ENCODE data around the gene THPO.
A peak's percentile ranks its signal among the peaks of the same experiment; 100 is the strongest.

THPO gene

DNA sequence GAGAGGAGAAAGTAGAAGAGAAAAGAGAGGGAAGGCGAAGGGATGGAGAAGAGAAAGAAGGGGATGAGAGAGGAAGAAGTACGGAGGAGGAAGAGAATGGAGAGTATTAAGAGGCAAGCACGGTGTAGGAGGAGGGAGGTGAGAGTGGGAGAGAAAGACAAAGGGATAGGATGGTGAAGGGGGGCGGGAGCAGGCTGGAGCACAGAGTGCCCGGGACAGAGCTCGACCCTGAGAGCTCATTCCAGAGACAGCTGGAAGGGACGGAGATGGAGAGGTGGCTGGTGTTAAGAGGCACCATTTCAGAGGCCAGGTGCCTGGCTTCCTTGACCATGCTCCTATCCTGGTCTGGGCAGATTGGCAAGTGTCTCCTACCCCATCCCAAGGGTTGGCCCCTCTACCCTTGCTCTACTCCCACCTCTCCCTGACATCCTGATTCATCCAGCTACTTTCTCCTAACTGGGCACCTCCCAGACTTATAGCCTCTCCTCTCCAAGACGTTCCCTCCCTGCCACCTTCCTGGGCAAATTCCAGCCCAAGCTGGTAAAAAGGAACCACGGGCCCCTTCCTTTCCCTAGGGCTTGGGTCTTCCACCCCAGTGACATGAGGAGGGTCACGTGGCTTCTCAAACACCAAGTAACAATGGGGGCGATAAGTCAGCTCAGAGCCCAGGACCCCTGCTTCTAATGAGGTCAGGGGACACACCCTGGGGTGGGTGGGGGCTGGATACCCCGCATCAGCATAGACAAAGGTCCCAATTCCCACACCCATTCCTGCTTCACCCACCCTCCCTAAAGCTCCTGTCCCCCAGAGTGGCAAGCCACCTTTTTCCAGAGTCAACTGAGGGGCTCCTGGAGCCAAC is 17.7 kb downstream of the THPO start:
- peak overlapping the region in 3 of 7 experiments; percentile 74 to 92 (median 87) for H3K4me3 ChIP-seq (ENCODE audit: control insufficient read depth in 1 of 7, extremely low read depth in 1 of 7, insufficient read depth in 4 of 7, low read depth in 2 of 7, low read length in 6 of 7)
- H3K9me3 ChIP-seq (ENCODE audit: control extremely low read depth in 1 of 5, control insufficient read depth in 4 of 5, insufficient read depth in 2 of 5, low read depth in 1 of 5, low read length in 4 of 5), result no peaks in the 10 kb centered on the region
- ChIA-PET POLR2A (no interaction called here), CTCF (interaction anchor here (0.5 to 3.3 kb wide), 7 partner anchors 8 to 341 kb away, joined by 3 to 13 read pairs (median 4); no protein-coding TSS in a partner anchor)
- H3K27ac ChIP-seq (ENCODE audit: insufficient read depth in 1 of 2, low read depth in 1 of 2, low read length in 2 of 2, poor library complexity in 1 of 2, severe bottlenecking in 2 of 2), result no peak overlapping the region
- peaks cover 0 to 3% (median 0%) of the 10 kb centered on the region in 5 experiments for H3K27me3 ChIP-seq (replicated peaks in 2 of 5; ENCODE audit: control insufficient read depth in 4 of 5, insufficient read depth in 5 of 5, low read length in 4 of 5)
- peaks cover 0 to 33% (median 31%) of the 10 kb centered on the region in 4 experiments for H3K4me1 ChIP-seq (ENCODE audit: control extremely low read depth in 1 of 4, control insufficient read depth in 4 of 4, insufficient read depth in 4 of 4, low read length in 3 of 4)
- 89% methylated on average over 10 of the region's 12 CpGs for WGBS (ENCODE audit: insufficient coverage)
- DNase-seq, result no peak
- H3K36me3 ChIP-seq (ENCODE audit: control insufficient read depth in 4 of 4, insufficient read depth in 4 of 4, low read length in 3 of 4), result peaks cover 0 to 9% (median 5%) of the 10 kb centered on the region in 4 experiments

DNA sequence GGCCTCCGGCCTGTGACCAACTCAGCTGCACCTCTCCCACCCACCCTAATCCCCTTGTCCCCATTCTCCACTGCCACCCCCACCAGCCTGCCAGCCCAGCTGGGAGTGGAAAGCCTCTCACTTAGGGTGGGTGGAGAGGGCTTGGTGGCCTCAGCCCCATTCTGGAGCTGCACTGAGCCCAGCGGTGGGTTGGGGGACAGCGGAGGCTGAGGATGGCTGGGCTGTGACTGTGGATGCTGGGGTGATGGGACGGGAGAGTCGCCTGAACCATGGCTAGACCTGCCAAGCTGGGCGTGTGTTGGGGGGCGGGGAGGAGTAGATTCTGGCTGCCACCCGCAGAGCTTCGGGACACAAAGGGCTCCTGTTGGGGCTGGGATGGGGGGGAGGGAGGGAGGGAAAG is 18.4 kb downstream of the THPO start:
- Histone ChIP-seq H3K27me3 (replicated peaks in 2 of 5; ENCODE audit: control insufficient read depth in 4 of 5, insufficient read depth in 5 of 5, low read length in 4 of 5) (peaks cover 0 to 3% (median 0%) of the 10 kb centered on the region in 5 experiments), H3K4me3 (ENCODE audit: control insufficient read depth in 1 of 7, extremely low read depth in 1 of 7, insufficient read depth in 4 of 7, low read depth in 2 of 7, low read length in 6 of 7) (no peak overlapping the region), H3K27ac (ENCODE audit: insufficient read depth in 1 of 2, low read depth in 1 of 2, low read length in 2 of 2, poor library complexity in 1 of 2, severe bottlenecking in 2 of 2) (no peak overlapping the region), H3K36me3 (ENCODE audit: control insufficient read depth in 4 of 4, insufficient read depth in 4 of 4, low read length in 3 of 4) (peaks cover 0 to 3% (median 2%) of the 10 kb centered on the region in 4 experiments), H3K9me3 (ENCODE audit: control extremely low read depth in 1 of 5, control insufficient read depth in 4 of 5, insufficient read depth in 2 of 5, low read depth in 1 of 5, low read length in 4 of 5) (no peaks in the 10 kb centered on the region), H3K4me1 (ENCODE audit: control extremely low read depth in 1 of 4, control insufficient read depth in 4 of 4, insufficient read depth in 4 of 4, low read length in 3 of 4) (peaks cover 0 to 33% (median 29%) of the 10 kb centered on the region in 4 experiments)
- 92% methylated on average over 7 of the region's 9 CpGs for WGBS (ENCODE audit: insufficient coverage)
- CTCF ChIA-PET, result interaction anchor here (0.5 to 3.3 kb wide), 6 partner anchors 9 to 806 kb away, joined by 3 to 13 read pairs (median 4); no protein-coding TSS in a partner anchor
- no peak for DNase-seq
- POLR2A ChIA-PET, result no interaction called here

DNA sequence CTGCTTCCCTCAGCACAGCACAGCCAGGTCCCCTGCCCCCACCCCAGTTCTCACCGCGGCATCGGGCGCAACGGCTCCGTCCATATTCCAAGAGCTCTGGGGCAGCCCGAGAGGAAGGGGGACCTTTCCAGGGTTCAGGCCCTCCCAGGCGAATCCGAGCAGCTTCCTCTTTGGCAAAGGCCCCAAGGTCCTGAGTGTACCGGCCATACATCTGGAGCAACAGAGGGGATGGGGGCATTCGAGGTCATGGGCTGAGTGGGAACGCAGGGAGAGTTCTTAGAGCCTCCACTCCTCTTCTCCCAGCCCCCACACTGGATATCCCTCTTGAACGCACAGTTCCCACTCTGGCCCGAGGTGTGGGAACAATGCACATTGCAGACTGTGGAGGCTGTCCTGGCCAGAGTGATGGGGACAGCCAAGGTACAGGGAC is 19.1 kb downstream of the THPO start:
- Histone ChIP-seq H3K27me3 (replicated peaks in 2 of 5; ENCODE audit: control insufficient read depth in 4 of 5, insufficient read depth in 5 of 5, low read length in 4 of 5) (peaks cover 0 to 3% (median 0%) of the 10 kb centered on the region in 5 experiments), H3K4me3 (ENCODE audit: control insufficient read depth in 1 of 7, extremely low read depth in 1 of 7, insufficient read depth in 4 of 7, low read depth in 2 of 7, low read length in 6 of 7) (no peak overlapping the region), H3K4me1 (ENCODE audit: control extremely low read depth in 1 of 4, control insufficient read depth in 4 of 4, insufficient read depth in 4 of 4, low read length in 3 of 4) (peaks cover 0 to 29% (median 24%) of the 10 kb centered on the region in 4 experiments), H3K9me3 (ENCODE audit: control extremely low read depth in 1 of 5, control insufficient read depth in 4 of 5, insufficient read depth in 2 of 5, low read depth in 1 of 5, low read length in 4 of 5) (no peaks in the 10 kb centered on the region), H3K36me3 (ENCODE audit: control insufficient read depth in 4 of 4, insufficient read depth in 4 of 4, low read length in 3 of 4) (peaks cover 0 to 2% (median 0%) of the 10 kb centered on the region in 4 experiments), H3K27ac (ENCODE audit: insufficient read depth in 1 of 2, low read depth in 1 of 2, low read length in 2 of 2, poor library complexity in 1 of 2, severe bottlenecking in 2 of 2) (no peak overlapping the region)
- CTCF ChIA-PET, result interaction anchor here (1.2 to 3.3 kb wide), 5 partner anchors 8 to 183 kb away, joined by 3 to 13 read pairs (median 11); no protein-coding TSS in a partner anchor
- no peak for DNase-seq
- POLR2A ChIA-PET, result no interaction called here
- 98% methylated on average over 13 of the region's 14 CpGs for WGBS (ENCODE audit: insufficient coverage)

DNA sequence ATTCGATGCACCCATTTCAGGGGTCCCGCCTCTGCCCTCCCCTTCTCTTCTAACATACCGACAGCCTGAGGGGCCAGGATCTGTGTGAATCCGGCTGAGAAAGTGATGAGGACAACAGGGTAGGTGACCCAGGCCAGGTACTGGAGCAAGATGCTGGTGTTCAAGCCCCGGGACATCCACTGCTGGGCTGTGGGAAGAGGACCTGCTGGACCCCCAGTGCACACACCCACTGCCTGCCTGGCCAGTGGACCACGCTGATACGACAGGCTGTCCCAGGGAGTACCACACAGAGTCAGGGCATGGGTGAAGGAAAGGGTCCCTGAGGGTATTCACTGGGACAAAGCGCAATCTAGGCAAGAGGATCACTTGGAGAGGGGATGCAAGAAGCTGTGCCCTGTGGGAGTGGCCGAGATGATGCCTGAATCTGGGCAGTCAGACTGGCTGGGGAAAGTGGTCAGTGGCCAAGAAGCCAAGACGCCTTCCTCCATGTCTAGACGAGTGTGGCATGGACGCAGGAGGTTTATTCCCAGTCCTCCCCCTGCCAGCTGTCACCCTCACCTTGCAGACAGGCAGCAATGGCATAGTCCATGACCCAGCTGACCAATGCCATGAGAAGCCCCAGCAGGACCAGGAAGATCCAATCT is 19.8 kb downstream of the THPO start:
- no peak for DNase-seq
- H3K4me1 ChIP-seq (ENCODE audit: control extremely low read depth in 1 of 4, control insufficient read depth in 4 of 4, insufficient read depth in 4 of 4, low read length in 3 of 4), result peaks cover 0 to 22% (median 18%) of the 10 kb centered on the region in 4 experiments
- peaks cover 0 to 3% (median 0%) of the 10 kb centered on the region in 5 experiments for H3K27me3 ChIP-seq (replicated peaks in 2 of 5; ENCODE audit: control insufficient read depth in 4 of 5, insufficient read depth in 5 of 5, low read length in 4 of 5)
- H3K9me3 ChIP-seq (ENCODE audit: control extremely low read depth in 1 of 5, control insufficient read depth in 4 of 5, insufficient read depth in 2 of 5, low read depth in 1 of 5, low read length in 4 of 5), result no peaks in the 10 kb centered on the region
- H3K36me3 ChIP-seq (ENCODE audit: control insufficient read depth in 4 of 4, insufficient read depth in 4 of 4, low read length in 3 of 4), result peaks cover 0 to 2% (median 0%) of the 10 kb centered on the region in 4 experiments
- no peak overlapping the region for H3K27ac ChIP-seq (ENCODE audit: insufficient read depth in 1 of 2, low read depth in 1 of 2, low read length in 2 of 2, poor library complexity in 1 of 2, severe bottlenecking in 2 of 2)
- CTCF ChIA-PET, result interaction anchor here (2.1 to 3.1 kb wide), 2 partner anchors 10 to 14 kb away, joined by 11 to 13 read pairs; no protein-coding TSS in a partner anchor
- H3K4me3 ChIP-seq (ENCODE audit: control insufficient read depth in 1 of 7, extremely low read depth in 1 of 7, insufficient read depth in 4 of 7, low read depth in 2 of 7, low read length in 6 of 7), result no peak overlapping the region
- POLR2A ChIA-PET, result no interaction called here
- WGBS (ENCODE audit: insufficient coverage), result 94% methylated on average over 9 of the region's 12 CpGs

DNA sequence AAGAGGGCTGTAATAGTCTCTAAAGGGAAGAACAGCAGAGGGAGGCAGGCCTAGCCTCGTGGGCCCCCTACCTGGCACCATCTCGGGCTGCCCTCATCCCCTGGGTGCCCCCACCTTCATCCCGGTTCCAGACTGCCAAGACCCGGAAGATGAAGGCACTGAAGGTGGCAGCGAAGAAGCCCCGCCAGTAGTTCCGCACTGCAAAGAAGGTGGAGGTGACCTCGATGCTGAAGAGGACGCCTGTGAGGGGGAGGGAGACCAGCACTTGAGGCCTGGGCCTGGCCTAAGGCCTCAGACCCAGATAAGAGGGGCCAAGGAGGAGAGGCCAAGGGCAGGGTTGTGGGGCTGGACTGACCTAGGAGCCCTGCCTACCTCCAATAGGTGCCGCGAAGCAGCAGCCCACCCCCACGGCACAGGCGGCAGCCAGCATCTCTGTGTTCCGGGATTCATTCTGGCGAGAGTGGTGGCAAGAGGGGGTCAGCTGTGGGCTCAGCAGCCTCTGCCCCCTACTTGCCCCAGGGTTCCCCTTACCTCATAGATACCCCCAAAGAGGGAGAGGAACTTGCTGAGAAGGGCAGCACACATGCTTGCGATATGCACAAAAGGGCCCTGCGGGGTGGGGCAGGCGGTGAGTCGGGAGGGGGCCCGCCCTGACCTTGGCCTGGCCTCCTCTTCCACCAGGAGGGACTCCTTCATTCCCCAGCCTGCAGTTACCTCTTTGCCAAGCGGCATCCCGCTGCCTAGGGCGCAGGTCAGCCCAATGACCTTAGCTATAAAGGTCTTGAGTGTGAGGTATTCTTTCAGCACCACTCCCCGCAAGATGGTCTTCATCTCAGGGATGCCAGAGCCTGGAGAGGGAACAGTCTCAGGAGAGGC is 20.5 kb downstream of the THPO start:
- Histone ChIP-seq H3K27ac (ENCODE audit: insufficient read depth in 1 of 2, low read depth in 1 of 2, low read length in 2 of 2, poor library complexity in 1 of 2, severe bottlenecking in 2 of 2) (no peak overlapping the region), H3K27me3 (replicated peaks in 2 of 5; ENCODE audit: control insufficient read depth in 4 of 5, insufficient read depth in 5 of 5, low read length in 4 of 5) (peaks cover 0 to 3% (median 0%) of the 10 kb centered on the region in 5 experiments), H3K36me3 (ENCODE audit: control insufficient read depth in 4 of 4, insufficient read depth in 4 of 4, low read length in 3 of 4) (peaks cover 0 to 2% (median under 1%) of the 10 kb centered on the region in 4 experiments), H3K4me1 (ENCODE audit: control extremely low read depth in 1 of 4, control insufficient read depth in 4 of 4, insufficient read depth in 4 of 4, low read length in 3 of 4) (peaks cover 0 to 16% (median 12%) of the 10 kb centered on the region in 4 experiments), H3K9me3 (ENCODE audit: control extremely low read depth in 1 of 5, control insufficient read depth in 4 of 5, insufficient read depth in 2 of 5, low read depth in 1 of 5, low read length in 4 of 5) (no peaks in the 10 kb centered on the region), H3K4me3 (ENCODE audit: control insufficient read depth in 1 of 7, extremely low read depth in 1 of 7, insufficient read depth in 4 of 7, low read depth in 2 of 7, low read length in 6 of 7) (no peak overlapping the region)
- WGBS (ENCODE audit: insufficient coverage), result 97% methylated on average over 19 of the region's 24 CpGs
- CTCF ChIA-PET, result interaction anchor here (1.3 to 2.1 kb wide), 2 partner anchors 15 to 51 kb away, joined by 3 to 11 read pairs; no protein-coding TSS in a partner anchor
- DNase-seq, result no peak
- POLR2A ChIA-PET, result no interaction called here

DNA sequence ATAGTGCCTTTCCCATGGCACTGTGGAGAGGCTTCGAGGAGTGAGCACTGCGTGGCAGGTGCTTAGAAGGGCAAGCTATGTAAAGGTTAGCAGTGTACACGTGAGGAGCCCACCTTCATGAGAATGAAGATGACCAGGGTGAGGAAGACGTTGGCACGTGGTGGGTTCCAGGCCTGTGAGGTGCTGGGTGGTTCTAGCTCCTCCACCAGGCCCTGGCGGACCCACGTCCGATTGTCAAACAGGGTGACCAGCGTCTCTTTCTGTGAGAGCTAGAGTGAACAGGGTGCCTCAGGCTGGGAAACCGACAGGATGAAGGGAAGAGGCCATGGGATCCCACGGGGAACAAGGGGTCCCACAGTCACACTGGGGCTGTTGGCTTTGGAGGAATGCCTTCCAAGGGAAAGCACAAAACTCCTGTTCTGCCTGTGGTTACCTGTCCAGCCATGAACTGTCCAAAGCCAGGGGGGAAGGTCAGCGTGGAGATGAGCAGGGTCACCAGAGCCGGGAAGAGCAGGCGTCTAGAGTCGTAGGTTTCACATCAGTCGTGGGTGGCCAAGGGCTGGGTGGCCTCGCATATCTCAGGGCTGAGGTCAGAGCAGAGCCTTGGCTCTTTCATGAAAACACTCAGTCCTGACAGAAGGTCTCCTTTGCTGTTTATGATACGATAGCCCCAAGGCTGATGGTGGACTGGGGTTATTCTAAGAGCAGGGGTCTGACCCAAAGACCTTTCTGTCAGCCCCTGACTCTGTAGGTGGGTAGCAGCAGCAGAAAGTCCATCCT is 22.6 kb downstream of the THPO start:
- Histone ChIP-seq H3K4me3 (ENCODE audit: control insufficient read depth in 1 of 7, extremely low read depth in 1 of 7, insufficient read depth in 4 of 7, low read depth in 2 of 7, low read length in 6 of 7) (no peak overlapping the region), H3K9me3 (ENCODE audit: control extremely low read depth in 1 of 5, control insufficient read depth in 4 of 5, insufficient read depth in 2 of 5, low read depth in 1 of 5, low read length in 4 of 5) (no peaks in the 10 kb centered on the region), H3K27me3 (replicated peaks in 2 of 5; ENCODE audit: control insufficient read depth in 4 of 5, insufficient read depth in 5 of 5, low read length in 4 of 5) (peaks cover 0 to 3% (median 0%) of the 10 kb centered on the region in 5 experiments), H3K27ac (ENCODE audit: insufficient read depth in 1 of 2, low read depth in 1 of 2, low read length in 2 of 2, poor library complexity in 1 of 2, severe bottlenecking in 2 of 2) (no peak overlapping the region), H3K4me1 (ENCODE audit: control extremely low read depth in 1 of 4, control insufficient read depth in 4 of 4, insufficient read depth in 4 of 4, low read length in 3 of 4) (no peaks in the 10 kb centered on the region), H3K36me3 (ENCODE audit: control insufficient read depth in 4 of 4, insufficient read depth in 4 of 4, low read length in 3 of 4) (peaks cover 0 to 12% (median 2%) of the 10 kb centered on the region in 4 experiments)
- WGBS (ENCODE audit: insufficient coverage), result 96% methylated on average over 17 of the region's 18 CpGs
- CTCF ChIA-PET, result interaction anchor here (0.7 to 3.9 kb wide), 15 partner anchors 8 to 196 kb away, joined by 3 to 29 read pairs (median 3); partner anchors contain the start of gene FAM131A
- DNase-seq, result no peak
- POLR2A ChIA-PET, result no interaction called here

All from common myeloid progenitor, CD34-positive (primary cell).